GM19351 (cell line): ENCODE data around the gene LSM14B.

Experiments
- ATAC-seq: cut with Tn5 transposase; IDR thresholded peaks from one replicate; pipeline ENCODE4 v1.9.1; 2021; ENCODE audit warnings: mild to moderate bottlenecking, moderate library complexity; ENCODE audit not compliant: unreplicated experiment

The LSM14B gene

DNA sequence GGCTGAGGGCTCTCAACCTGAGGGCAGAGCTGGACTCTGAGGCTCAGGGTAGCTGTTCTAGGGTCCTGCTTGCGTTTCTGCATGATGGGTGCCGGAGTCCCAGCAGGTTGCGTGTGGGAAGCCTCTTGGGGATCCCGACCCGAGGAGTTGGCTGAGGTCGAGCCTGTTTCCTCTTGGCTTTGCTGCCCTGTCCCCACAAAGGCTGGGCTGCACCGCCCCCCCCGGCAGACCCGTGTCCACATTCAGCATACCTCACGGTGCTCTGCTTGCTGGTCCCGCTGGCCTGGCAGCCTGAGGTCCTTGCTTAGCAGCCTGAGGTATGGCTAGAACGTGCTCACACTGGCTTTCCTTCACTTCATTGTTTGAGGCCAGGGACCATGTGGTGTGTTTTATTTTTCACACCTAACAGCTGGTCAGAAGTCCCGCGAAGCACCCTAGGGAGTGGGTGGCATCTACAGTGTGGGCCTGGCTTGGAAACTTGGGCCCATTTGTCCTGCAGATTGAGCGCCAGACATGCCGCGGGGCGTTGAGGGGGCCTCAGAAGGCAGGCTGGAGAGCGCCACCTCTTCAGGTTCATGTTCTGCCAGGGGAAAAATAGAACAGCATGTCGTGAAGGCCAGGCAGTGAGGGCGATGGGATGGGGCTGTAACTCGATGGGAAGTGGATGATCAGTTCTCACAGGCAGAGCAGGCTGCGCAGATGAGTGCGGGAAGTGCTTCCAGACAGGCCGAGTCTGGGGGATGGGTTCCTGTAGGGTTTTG lies 9.5 kb downstream of the LSM14B start:
- no peak for ATAC-seq

DNA sequence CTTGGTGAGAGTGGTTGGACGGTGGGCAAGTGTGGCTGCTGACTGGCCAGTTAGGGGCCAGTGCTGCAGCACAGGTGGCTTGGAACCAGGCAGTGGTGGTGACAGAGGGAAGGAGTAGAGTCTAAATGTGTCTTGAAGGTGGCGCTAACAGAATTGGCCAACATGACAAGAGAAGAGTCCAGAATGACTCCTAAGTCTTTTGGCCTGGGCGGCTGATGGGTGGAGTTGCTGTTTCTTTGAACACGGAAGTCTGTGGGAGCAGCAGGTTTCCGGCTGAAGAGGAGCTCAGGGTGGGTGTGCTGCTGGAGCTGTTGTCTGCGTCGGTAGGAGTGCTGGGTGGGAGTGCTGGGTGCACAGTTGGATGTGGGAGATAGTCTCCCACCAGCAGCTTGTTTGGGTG lies 10.1 kb downstream of the LSM14B start:
- no peak for ATAC-seq

- ATAC-seq = no peak
Measured at GRCh38 chr20:62133051-62133845, 11.0 kb downstream of the LSM14B start.

GRCh38 chr20:62133864-62134263 lies 11.6 kb downstream of the LSM14B start:
- no peak for ATAC-seq

DNA sequence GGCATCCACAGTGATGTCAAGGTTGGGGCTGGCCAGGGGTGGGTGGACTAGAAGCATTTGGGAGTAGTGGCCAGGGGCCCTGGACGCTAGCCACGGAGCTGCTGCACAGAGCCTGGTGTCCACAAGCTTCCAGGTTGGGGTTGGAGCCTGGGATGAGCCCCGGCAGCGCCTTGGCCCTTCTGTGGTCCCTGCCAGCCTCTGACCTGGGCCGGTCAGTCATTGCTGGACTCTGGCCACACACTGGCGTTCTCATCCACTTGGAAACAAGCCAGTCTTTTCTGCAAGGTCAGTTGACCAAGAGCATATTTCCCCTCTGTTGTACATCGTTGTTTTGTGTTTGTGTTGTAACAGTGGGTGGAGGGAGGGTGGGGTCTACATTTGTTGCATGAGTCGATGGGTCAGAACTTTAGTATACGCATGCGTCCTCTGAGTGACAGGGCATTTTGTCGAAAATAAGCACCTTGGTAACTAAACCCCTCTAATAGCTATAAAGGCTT lies 12.5 kb downstream of the LSM14B start:
- no peak for ATAC-seq

DNA sequence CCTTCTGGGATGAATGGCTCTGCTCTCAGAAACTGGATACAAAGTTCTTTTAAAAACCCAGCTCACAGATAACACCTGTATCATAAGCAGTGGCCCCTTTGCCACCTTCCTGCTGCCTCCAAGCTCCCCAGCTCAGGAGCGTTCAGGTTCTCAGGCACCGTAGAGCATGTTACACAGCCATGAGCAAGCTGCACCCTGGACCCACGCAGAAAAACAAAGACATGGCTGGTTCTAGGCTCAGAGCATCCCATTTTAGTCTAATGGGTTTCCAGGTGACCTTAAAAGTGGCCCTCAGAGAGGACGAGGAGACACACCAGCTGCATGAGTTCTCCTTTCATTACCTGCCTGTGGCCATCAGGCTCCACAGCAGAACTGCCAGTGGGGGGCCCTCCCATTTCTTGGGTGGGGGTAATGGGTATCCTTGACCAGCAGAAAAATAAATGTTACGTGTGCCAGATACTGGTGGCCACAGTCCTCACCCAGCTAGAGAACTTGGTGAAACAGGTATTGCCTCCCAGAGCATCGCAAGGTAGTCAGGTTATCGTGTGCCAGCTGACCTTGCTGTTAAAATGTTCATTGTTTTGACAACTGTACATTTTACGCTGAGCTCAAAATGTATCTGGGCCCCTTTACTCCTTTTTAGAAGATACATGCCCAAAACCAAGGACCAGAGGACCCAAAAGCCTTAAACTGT lies 13.4 kb downstream of the LSM14B start:
- ATAC-seq = no peak

- ATAC-seq = no peak
Measured at GRCh38 chr20:62136283-62137091, 14.2 kb downstream of the LSM14B start.

DNA sequence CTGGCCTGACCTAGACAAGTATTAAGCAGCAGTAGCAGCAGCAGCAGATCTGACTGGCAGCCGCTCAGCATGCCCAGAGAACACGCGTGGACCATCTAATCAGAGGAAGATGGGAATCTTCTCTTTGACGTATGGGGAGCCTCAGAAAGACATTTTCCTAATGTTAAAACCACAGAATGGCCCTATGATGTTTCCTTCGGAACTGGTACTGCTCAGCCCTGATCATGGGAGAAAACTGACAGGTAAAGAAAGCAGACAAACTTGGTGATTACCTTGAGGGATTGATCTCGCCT lies 14.8 kb downstream of the LSM14B start:
- ATAC-seq = no peak

- no peak for ATAC-seq
Measured at GRCh38 chr20:62137478-62138203, 15.4 kb downstream of the LSM14B start.

DNA sequence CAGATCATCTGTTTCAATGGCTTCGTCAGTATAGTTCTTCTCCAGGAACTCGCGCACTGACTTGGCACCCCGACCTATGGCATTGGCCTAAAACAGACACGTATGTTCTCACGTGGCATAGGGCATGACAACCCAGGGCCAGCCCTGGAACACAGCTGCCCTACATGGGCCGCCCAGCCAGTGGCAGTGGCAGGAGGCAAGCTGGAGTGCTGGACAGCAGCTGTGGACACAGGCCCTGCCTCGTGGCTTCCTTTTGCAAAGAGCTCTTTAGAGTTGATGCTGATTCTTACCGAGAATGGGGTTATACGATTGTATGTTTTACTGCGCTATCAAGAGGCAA lies 15.9 kb downstream of the LSM14B start:
- no peak for ATAC-seq

DNA sequence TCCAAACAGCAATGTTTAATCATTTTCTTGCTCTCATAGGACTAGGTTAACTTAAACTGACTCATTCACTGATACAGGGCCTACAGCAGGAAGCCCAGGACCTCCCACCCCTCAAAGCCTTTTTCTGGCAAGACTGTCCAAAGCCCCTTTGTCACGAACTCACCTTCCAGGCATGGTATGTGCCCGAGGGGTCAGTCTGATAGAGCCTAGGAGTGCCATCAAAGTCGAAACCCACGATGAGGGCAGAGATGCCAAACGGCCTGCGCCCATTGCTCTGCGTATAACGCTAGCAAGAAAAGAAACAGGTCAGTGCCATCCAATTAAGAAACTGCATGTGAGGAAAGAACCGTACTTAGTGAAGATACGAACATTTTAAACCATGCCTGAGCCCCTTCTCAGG lies 16.6 kb downstream of the LSM14B start:
- ATAC-seq = no peak

GRCh38 chr20:62139636-62140035 lies 17.4 kb downstream of the LSM14B start:
- no peak for ATAC-seq

- no peak for ATAC-seq
Measured at GRCh38 chr20:62141043-62141396, 18.7 kb downstream of the LSM14B start.

DNA sequence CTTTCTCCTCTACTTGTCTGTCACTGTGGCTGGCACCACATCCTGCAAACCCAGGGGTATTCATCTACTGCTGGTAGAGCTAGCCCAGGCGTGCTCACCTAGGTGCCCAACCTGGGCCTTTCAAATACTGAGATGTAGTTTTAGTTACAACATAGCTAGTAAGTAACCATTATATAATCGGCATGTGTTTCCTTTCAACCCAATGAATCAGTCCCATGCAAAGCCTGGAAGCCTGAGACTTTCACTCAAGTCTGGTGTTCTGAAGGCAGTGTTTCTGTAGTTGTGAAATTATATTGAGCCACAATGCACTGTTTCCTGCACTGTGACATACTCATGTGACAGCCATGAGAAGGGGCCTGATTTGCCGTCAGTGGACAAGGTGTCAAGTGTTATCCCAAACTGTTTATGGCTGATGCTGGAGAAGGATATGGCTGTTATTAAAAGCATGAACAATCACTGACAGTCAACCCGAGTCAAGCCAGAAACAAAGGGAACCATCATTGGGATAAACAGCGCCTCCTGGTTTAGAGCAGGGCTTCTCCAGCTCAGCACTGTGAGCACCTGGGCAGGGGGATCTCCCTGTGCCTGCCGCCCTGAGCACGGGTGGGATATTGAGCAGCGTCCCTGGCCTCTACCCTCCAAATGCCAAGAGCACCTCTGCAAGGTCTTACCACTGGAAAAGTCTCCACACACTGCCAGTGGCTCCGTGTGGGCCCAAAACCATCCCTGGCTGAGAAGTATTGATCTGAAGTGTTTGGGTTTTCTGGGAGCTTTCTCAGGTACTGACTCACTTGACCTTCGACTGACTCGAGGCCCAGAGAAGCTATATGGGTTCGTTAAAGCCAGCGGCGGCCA lies 19.3 kb downstream of the LSM14B start:
- ATAC-seq = no peak

DNA sequence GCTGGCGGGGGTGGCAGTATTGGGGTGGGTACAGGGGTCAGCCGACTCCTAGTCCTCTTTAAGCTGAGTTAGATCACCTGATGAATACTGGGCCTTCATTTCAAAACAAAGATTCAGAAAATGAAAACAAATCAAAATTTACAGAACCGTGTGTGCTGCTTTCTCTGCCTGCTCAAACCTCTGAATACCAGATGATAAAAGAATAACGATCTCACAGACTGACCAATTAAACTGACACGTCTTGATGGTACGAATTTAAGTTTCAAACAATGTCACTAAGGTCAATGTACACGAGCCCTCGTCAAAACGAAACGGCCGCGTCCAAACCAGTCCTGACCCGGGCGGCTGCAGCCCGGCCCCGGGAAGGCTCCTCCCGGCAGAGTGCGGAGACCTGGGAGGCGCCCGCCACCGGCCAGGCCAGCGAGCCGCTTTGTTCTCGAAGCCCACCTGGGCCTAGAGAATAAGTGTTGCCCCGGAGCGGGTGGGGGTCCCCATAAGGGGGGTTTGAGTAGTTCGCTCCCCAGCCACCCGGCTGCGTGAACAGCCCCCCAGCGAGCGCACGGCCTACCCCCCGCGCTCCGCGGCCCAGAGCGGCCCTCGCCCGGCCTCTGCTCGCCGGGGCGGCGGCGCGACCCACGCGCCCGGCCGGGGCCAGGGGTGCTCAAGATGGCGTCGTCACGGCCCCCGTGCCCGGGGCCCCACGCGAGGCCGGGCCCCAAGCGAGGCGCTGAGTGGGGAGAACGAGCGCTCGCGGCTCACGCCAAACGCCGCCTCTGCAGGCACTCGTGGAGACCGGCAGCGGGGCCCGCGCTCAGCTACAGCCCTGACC lies 20.2 kb downstream of the LSM14B start:
- peak; percentile 17 for ATAC-seq

GRCh38 chr20:62143081-62143956 lies 21.0 kb downstream of the LSM14B start, which contains the start of the genes PSMA7 and SS18L1:
Gene PSMA7 (minus strand): TSS chr20:62143394. CDS start chr20:62143303, 91 bp downstream.
Gene SS18L1 (plus strand): TSS chr20:62143769. CDS start chr20:62143821, 52 bp downstream.
- peak; percentile 73 for ATAC-seq
